Parathyroid adenoma (tissue), 2 donors: Measurements from ENCODE around the gene SEC61B.

ENCODE experiments used
- H2AFZ ChIP-seq: fragments of 300-600 bp; sonication (generic); one replicate; pipeline ENCODE4 v1.7.0; 2017; ENCODE audit warnings: antibody characterized with exemption, mild to moderate bottlenecking
- H3K27ac ChIP-seq: fragments of 300-600 bp; sonication (generic); one replicate; pipeline ENCODE4 v1.7.0; 2017
- H3K27me3 ChIP-seq: fragments of 300-600 bp; sonication (generic); one replicate; pipeline ENCODE4 v1.7.0; 2017; ENCODE audit warnings: low read length; ENCODE audit not compliant: control insufficient read depth, insufficient read depth
- H3K36me3 ChIP-seq: fragments of 300-600 bp; sonication (generic); one replicate; pipeline ENCODE4 v1.7.0; 2017; ENCODE audit warnings: low read length; ENCODE audit not compliant: control insufficient read depth, insufficient read depth
- H3K4me1 ChIP-seq: fragments of 300-600 bp; sonication (generic); one replicate; pipeline ENCODE4 v1.7.0; 2017; ENCODE audit warnings: control low read depth
- H3K4me2 ChIP-seq: fragments of 300-600 bp; sonication (generic); one replicate; pipeline ENCODE4 v1.7.0; 2017; ENCODE audit warnings: low read length
- H3K4me3 ChIP-seq: fragments of 300-600 bp; sonication (generic); one replicate; pipeline ENCODE4 v1.7.0; 2017; ENCODE audit warnings: low read depth, low read length
- H3K79me2 ChIP-seq: fragments of 300-600 bp; sonication (generic); one replicate; pipeline ENCODE4 v1.7.0; 2017; ENCODE audit warnings: control low read depth
- H3K9ac ChIP-seq: fragments of 300-600 bp; sonication (generic); one replicate; pipeline ENCODE4 v1.7.0; 2017; ENCODE audit warnings: mild to moderate bottlenecking
- H3K9me3 ChIP-seq: fragments of 300-600 bp; sonication (generic); one replicate; pipeline ENCODE4 v1.7.0; 2017; ENCODE audit warnings: low read length; ENCODE audit not compliant: control insufficient read depth
- TF ChIP-seq, protein P1 (sequence below): fragments of 300-600 bp; sonication (generic); IDR thresholded peaks from one replicate; pipeline ENCODE4 v1.7.0; 2017; ENCODE audit warnings: antibody characterized with exemption, mild to moderate bottlenecking
- donor health status: primary hyperparathyroidism.

Gene SEC61B

DNA sequence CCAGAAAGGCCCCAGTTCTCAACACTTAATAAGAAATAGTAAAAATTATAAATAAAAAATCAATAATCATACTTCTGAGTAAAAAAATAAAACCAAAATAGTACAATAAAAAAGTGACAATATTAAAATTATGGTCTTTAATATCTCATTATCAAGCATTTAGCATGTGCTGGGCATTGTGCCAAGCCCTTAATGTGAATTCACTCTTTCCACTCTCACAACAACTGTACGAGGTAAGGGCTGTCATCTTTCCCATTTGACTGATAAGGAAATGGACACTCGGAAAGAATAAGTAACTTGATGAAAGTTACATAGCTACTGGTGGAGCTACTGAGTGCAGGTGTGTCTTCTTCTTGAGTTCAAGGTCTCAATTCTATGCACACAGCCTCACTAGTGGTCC lies 43.6 kb downstream of the SEC61B start:
- H3K9ac ChIP-seq: no peak overlapping the region
- no peaks in the 10 kb centered on the region for H3K27me3 ChIP-seq
- TF ChIP-seq, protein P1, sequence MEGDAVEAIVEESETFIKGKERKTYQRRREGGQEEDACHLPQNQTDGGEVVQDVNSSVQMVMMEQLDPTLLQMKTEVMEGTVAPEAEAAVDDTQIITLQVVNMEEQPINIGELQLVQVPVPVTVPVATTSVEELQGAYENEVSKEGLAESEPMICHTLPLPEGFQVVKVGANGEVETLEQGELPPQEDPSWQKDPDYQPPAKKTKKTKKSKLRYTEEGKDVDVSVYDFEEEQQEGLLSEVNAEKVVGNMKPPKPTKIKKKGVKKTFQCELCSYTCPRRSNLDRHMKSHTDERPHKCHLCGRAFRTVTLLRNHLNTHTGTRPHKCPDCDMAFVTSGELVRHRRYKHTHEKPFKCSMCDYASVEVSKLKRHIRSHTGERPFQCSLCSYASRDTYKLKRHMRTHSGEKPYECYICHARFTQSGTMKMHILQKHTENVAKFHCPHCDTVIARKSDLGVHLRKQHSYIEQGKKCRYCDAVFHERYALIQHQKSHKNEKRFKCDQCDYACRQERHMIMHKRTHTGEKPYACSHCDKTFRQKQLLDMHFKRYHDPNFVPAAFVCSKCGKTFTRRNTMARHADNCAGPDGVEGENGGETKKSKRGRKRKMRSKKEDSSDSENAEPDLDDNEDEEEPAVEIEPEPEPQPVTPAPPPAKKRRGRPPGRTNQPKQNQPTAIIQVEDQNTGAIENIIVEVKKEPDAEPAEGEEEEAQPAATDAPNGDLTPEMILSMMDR: no peak
- H3K79me2 ChIP-seq: no peaks in the 10 kb centered on the region
- no peak overlapping the region for H2AFZ ChIP-seq
- peaks cover 3% of the 10 kb centered on the region for H3K4me1 ChIP-seq
- no peaks in the 10 kb centered on the region for H3K36me3 ChIP-seq
- no peak overlapping the region for H3K4me3 ChIP-seq
- H3K27ac ChIP-seq: no peak overlapping the region
- no peaks in the 10 kb centered on the region for H3K9me3 ChIP-seq
- H3K4me2 ChIP-seq: no peak overlapping the region

DNA sequence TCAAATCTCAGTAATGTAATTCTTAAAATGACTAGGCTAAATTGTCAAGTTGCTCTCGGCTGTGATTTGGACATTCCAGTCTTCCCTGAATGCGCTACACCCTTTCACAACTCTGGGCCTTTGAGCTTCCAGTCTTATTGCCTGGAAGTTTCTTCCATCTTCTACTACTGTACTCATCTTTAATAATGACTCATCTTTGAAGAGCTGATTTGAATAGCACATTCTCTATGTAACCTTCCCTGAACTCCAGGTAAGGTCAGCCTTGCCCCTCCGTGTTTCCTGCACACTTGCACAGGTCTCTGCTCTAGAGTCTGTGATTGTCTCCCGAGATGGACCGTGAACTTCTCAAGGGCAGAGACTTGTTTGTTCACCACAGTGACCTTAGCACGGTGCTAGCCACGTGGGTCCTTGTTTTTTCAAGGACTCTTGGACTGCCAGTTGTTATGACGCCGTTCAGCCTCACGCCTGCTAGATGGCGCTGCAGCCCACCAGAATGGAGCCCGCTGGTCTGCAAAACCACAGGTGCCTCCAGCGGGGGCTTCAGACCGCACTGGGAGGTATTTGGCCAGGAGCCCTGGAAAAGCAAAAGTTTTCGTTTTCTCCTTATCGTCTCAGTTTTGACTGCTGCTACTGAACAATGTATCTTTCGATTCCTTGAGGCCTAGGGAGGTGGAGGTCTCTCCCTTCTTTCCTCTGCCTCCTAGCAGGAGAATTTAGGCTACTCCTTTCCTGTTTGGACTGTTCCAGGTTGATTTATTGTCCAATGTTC lies 44.4 kb downstream of the SEC61B start:
- Histone ChIP-seq H3K4me2 (peak overlapping the region; percentile 61), H3K36me3 (no peaks in the 10 kb centered on the region), H3K27me3 (no peaks in the 10 kb centered on the region), H3K9me3 (no peaks in the 10 kb centered on the region), H3K9ac (no peak overlapping the region), H3K4me3 (peak overlapping the region; percentile 17), H3K4me1 (peaks cover 3% of the 10 kb centered on the region), H2AFZ (peak overlapping the region; percentile 68), H3K27ac (no peak overlapping the region), H3K79me2 (no peaks in the 10 kb centered on the region)
- TF ChIP-seq, protein P1: peak; percentile 67

DNA sequence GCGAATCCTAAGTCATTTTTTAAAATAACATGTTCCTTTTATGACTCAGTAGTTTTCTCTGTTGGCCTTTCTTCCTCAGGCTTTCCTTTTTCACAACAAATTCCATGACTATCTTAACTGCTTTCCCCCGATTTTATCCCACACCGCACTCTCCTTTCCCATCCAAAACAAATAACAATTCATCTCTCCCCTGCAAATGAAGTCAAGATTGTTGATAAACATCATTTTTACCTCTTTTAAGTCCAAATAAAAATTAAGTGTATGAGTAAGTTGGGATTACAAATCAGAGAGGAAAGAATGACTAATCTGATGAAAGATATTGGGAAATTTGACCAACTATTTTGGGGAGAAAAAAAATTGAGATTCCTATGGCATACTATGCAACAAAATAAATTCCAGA lies 47.3 kb downstream of the SEC61B start:
- Histone ChIP-seq H2AFZ (no peak overlapping the region), H3K4me1 (peaks cover 3% of the 10 kb centered on the region), H3K9ac (no peak overlapping the region), H3K27me3 (no peaks in the 10 kb centered on the region), H3K36me3 (no peaks in the 10 kb centered on the region), H3K79me2 (no peaks in the 10 kb centered on the region), H3K27ac (no peak overlapping the region), H3K9me3 (no peaks in the 10 kb centered on the region), H3K4me2 (no peak overlapping the region), H3K4me3 (no peak overlapping the region)
- TF ChIP-seq, protein P1: no peak

DNA sequence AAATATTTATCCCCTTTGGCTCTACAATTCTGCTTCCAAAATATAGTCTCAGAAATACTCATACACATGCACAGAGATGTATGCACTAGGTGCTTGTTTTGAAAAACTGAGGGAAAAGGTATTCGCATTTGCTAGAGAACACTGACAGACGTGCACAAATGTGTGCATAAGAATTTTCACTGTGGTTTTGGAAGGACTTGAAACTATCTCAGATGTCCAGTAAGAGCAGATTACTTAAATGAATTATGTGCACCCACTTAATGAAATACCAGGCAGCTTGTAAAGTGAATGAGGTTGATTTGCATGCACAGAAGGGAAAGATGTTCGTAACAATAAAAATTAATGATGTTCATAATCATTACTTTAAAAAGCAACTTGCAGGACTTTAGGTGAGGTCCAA lies 48.4 kb downstream of the SEC61B start:
- Histone ChIP-seq H3K4me1 (peaks cover 3% of the 10 kb centered on the region), H3K9me3 (no peaks in the 10 kb centered on the region), H3K4me2 (no peak overlapping the region), H2AFZ (no peak overlapping the region), H3K36me3 (no peaks in the 10 kb centered on the region), H3K27me3 (no peaks in the 10 kb centered on the region), H3K9ac (no peak overlapping the region), H3K27ac (no peak overlapping the region), H3K79me2 (no peaks in the 10 kb centered on the region), H3K4me3 (no peak overlapping the region)
- TF ChIP-seq, protein P1: no peak

DNA sequence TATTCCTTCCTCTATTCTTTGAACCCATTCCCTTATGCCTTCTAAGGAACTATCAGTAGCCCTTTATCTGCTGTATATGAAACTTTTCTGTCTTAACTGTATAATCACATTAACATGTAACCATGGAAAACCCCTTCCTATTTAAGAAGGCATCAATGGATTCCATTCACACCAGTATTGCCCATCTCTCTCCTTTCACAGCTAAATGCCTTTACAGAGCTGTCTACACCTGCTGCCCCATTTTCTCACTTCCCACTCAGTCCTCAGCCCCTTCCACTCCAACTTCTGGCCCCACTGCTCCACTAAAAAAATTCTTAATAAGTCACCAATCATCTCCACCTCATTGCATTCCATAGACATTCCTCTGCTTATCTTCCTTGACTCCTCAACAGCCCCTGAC lies 50.8 kb downstream of the SEC61B start:
- Histone ChIP-seq H3K9ac (no peak overlapping the region), H3K9me3 (no peaks in the 10 kb centered on the region), H3K36me3 (no peaks in the 10 kb centered on the region), H3K4me3 (no peak overlapping the region), H3K27me3 (no peaks in the 10 kb centered on the region), H3K4me1 (no peaks in the 10 kb centered on the region), H3K79me2 (no peaks in the 10 kb centered on the region), H3K4me2 (no peak overlapping the region), H2AFZ (no peak overlapping the region), H3K27ac (no peak overlapping the region)
- TF ChIP-seq, protein P1: no peak
